Ascending aorta (tissue), 2 donors: ENCODE measurements around the gene PRXL2B. TPM values are rescaled to one million over a fixed set of nuclear protein-coding genes. Genes with fewer than 3 reads are reported as not detected.

Source experiments
- DNase-seq, 2 donors: peaks; one replicate each; pipeline ENCODE4 v3.0.0-alpha.2; 2019; ENCODE audit warnings: low spot score in 2 of 2
- H3K27ac ChIP-seq, 2 donors: fragments of 200-600 bp; sonication (generic); one replicate each; pipeline ENCODE4 v1.5.1; 2016 to 2017; ENCODE audit warnings: mild to moderate bottlenecking in 1 of 2
- H3K27me3 ChIP-seq: fragments of 200-600 bp; sonication (generic); one replicate; pipeline ENCODE4 v1.5.1; 2017
- H3K36me3 ChIP-seq, 2 donors: fragments of 200-600 bp; sonication (generic); one replicate each; pipeline ENCODE4 v1.5.1; 2016
- H3K4me1 ChIP-seq, 2 donors: fragments of 200-600 bp; sonication (generic); one replicate each; pipeline ENCODE4 v1.5.1; 2016 to 2017; ENCODE audit warnings: mild to moderate bottlenecking in 1 of 2
- H3K4me3 ChIP-seq, 2 donors: fragments of 200-600 bp; sonication (generic); one replicate each; pipeline ENCODE4 v1.5.1; 2016 to 2017; ENCODE audit warnings: mild to moderate bottlenecking in 1 of 2
- H3K9me3 ChIP-seq, 2 donors: fragments of 200-600 bp; sonication (generic); one replicate each; pipeline ENCODE4 v1.5.1; 2016
- intact Hi-C: fragments of 100-400 bp; cut with DNase I; formaldehyde crosslinking; loops from one replicate; pipeline ENCODE4 v1.15.1; 2023
- total RNA-seq: library from RNA; depleted of rRNA; stranded (reverse); fragments of >200 nt; gene quantifications from one replicate; pipeline ENCODE4 v1.1.0, GENCODE V29; 2016
- TF ChIP-seq, protein P1 (sequence below), 3 experiments: fragments of 200-600 bp in 2 of 3; fragments of 450-650 bp in 1 of 3; sonication (generic) in 2 of 3; IDR thresholded peaks; one replicate each; pipeline ENCODE4 v1.5.1; 2016 to 2019; ENCODE audit warnings: antibody characterized with exemption in 3 of 3, mild to moderate bottlenecking in 1 of 3, moderate library complexity in 1 of 3

PRXL2B gene
- total RNA-seq, 1 donor from 2014 or later, result 20.1 TPM

DNA sequence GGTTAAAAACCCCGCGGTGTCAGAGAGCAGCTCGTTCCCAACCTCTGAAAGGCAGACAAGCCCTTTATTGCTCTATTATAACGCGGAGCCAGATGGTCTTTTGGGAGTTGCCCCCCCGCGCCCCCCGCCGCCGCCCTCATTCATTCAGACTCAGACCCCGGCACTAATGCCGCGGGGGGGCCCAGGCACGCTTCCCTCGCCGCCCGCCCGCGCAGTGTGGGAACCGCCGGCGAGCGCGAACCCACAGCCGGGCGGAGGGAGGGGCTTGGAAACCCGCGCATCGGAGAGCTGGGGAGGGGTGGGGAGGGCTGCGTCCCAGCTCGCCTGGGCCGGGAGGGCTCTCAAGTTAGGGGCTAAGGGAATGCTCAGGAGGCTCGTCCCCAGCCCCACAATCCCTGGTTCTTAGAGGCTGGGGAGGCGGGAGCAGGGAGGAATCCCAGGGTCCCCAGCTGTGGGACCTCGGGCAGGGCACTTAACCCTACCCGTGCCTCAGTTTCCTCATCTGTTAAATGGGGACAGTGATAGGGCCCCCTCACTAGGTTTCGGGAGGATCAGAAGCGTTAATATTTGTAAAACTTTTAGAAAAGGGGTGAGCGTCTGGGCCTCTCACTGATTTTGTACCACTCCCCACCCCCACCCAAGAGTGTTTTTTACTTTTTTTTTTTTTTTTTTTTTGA, 45.6 kb upstream of the PRXL2B start:
- DNase-seq, result no peak
- Histone ChIP-seq H3K4me3 (no peak overlapping the region), H3K36me3 (no peaks in the 10 kb centered on the region), H3K27me3 (peaks cover 3% of the 10 kb centered on the region), H3K27ac (no peak overlapping the region), H3K4me1 (peaks cover 0 to 11% of the 10 kb centered on the region in 2 donors), H3K9me3 (no peaks in the 10 kb centered on the region)
- intact Hi-C loops, result no loop called here
- TF ChIP-seq, protein P1, sequence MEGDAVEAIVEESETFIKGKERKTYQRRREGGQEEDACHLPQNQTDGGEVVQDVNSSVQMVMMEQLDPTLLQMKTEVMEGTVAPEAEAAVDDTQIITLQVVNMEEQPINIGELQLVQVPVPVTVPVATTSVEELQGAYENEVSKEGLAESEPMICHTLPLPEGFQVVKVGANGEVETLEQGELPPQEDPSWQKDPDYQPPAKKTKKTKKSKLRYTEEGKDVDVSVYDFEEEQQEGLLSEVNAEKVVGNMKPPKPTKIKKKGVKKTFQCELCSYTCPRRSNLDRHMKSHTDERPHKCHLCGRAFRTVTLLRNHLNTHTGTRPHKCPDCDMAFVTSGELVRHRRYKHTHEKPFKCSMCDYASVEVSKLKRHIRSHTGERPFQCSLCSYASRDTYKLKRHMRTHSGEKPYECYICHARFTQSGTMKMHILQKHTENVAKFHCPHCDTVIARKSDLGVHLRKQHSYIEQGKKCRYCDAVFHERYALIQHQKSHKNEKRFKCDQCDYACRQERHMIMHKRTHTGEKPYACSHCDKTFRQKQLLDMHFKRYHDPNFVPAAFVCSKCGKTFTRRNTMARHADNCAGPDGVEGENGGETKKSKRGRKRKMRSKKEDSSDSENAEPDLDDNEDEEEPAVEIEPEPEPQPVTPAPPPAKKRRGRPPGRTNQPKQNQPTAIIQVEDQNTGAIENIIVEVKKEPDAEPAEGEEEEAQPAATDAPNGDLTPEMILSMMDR (IDR thresholded peaks at IDR 0.05), result no peak

DNA sequence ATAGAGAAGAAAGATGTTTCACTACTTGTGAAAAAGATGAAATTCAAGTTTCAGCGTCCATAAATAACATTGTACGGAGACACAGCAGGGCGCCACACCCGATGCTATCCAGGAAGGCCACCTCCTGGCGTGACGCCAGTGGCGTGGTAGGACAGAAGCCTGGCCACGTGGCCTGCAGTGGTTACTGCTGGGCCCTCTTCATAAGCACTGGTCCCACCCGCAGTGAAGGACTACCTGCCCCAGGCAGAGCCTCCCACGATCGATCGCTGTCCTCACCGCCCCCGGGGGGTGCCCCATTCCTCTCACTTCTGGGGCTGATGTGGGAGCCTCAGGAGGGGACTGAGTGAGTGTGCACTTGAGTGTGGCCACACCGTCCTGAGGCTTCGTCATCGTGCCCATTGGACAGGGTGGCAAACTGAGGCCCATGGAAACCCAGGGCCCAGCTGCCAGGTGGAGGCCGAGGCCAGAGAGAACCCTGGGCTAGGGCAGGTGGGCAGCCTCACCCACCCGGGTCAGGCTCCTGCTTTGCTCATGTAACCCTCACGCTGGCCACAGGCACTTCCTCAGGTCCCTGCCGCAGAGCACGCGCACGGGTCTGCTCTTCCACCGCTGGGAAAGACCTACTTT, 44.8 kb upstream of the PRXL2B start:
- no peak overlapping the region for H3K27ac ChIP-seq
- H3K27me3 ChIP-seq, result peaks cover 3% of the 10 kb centered on the region
- H3K4me1 ChIP-seq, result peaks cover 3 to 17% of the 10 kb centered on the region in 2 donors
- TF ChIP-seq, protein P1 (IDR thresholded peaks at IDR 0.05), result no peak
- intact Hi-C loops, result no loop called here
- H3K36me3 ChIP-seq, result no peaks in the 10 kb centered on the region
- no peaks in the 10 kb centered on the region for H3K9me3 ChIP-seq
- DNase-seq, result no peak
- no peak overlapping the region for H3K4me3 ChIP-seq

DNA sequence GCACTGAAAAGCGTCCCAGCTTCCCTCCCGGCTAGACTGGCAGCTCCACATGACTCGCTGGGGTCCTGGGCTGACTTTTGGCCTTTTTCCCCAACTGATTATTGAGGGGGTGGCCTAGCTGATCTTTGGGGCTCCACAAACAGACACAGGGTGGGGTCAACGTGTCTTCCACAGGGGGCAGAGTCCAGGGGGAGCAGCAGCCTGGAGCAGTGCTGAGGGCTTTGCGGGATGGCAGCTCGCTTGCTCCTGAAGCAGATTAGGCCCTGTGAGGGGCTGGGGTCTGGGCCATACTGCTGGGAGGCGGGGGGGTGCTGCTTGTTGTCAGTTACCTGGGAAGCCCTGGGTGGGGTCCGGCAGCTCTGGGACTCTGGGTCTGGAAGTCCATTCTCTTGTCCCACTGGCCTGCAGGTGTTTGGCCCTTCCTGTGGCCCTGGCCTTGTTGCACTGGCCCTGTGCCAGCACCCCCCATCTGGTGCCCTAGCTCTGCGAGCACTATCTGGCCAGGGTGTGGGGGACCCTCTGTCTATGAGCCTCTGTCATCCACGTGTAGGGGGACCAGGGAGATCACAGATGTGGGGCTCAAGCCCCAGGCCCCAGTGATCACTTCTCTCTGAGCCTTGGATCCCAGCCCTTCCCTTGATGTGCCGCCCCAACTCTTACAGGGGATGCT, 44.2 kb upstream of the PRXL2B start:
- Histone ChIP-seq H3K36me3 (no peaks in the 10 kb centered on the region), H3K27me3 (peaks cover 3% of the 10 kb centered on the region), H3K9me3 (no peaks in the 10 kb centered on the region), H3K4me3 (no peak overlapping the region), H3K4me1 (peaks cover 7 to 22% of the 10 kb centered on the region in 2 donors), H3K27ac (no peak overlapping the region)
- TF ChIP-seq, protein P1 (IDR thresholded peaks at IDR 0.05), result no peak
- no peak for DNase-seq
- intact Hi-C loops, result no loop called here

DNA sequence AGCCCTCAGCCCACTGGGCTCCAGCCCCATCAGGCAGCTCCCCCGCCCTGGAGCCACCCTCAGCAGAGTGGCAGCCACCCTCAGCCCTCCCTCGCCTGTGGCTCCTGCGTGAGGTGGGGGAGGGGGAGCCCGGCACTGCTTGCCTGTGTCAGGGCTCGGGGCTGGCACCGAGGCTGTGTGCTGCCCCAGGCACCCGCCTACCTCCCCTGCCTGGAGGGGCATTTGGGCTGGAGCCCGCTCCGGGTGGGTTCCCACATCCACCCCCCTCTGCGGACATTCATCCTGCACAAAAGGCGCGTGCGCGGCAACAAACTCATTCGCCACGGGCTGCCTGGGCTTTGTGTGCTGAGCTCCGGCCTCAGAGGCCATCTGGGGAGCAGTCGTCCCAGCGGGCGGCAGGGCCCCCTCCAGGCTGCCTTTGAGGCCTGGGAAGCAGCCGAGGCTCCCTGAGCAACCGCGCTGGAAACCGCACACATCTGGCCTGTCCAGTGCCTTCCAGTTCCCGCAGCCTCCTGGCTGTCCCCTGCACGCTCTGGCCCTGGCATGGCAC, 43.0 kb upstream of the PRXL2B start:
- no peak for DNase-seq
- Histone ChIP-seq H3K27me3 (peaks cover 3% of the 10 kb centered on the region), H3K9me3 (no peaks in the 10 kb centered on the region), H3K4me3 (no peak overlapping the region), H3K27ac (no peak overlapping the region), H3K36me3 (no peaks in the 10 kb centered on the region), H3K4me1 (peaks cover 9 to 32% of the 10 kb centered on the region in 2 donors)
- intact Hi-C loops, result no loop called here
- TF ChIP-seq, protein P1 (IDR thresholded peaks at IDR 0.05), result no peak

DNA sequence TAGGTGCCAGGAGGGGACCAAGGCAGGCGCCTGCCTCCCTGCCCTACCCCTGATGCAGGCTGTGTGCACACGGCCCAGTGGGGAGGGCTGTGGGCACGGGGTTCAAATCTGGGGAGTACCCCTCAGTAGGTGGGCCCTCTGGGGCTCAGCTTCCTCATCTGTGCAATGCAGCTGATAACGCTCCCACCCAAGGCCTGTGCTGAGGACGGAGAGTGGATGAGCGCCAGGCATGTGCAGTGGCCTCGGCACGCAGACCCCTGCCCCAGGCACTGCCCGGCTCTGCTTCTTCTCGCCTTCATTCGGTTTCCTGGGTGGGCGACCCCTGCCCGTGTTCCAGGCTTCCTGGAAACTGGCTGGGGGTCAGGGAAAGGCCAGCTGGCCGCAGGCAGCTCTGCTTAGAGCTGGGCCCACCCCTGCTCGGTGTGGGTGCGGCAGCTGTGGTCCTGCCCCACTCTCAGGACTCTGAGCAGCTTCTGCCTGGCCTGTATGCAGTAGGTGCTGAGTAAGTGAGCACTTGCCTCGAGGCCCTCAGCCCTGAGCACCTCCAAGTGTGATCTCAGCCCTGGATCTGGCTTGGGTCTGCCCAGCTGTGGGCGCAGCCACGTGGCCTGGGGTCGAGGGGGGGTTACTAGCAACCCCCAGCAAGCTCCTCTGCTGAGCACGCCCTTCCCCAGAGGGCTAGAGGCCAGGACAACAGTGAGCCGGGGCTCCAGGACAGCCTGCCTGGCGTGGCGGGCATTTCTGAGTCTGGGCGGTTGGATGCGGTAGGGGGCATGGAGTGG, 42.3 kb upstream of the PRXL2B start:
- Histone ChIP-seq H3K27ac (no peak overlapping the region), H3K27me3 (peaks cover 3% of the 10 kb centered on the region), H3K36me3 (no peaks in the 10 kb centered on the region), H3K4me3 (no peak overlapping the region), H3K4me1 (peaks cover 13 to 38% of the 10 kb centered on the region in 2 donors), H3K9me3 (no peaks in the 10 kb centered on the region)
- intact Hi-C loops, result no loop called here
- TF ChIP-seq, protein P1 (IDR thresholded peaks at IDR 0.05), result no peak
- no peak for DNase-seq
